Left lung (tissue), 10 donors: Measurements from ENCODE around the gene WDFY2. TPM values are rescaled to one million over a fixed set of nuclear protein-coding genes. Genes with fewer than 3 reads are reported as not detected.

Experiments used
- ATAC-seq: fragments of 200-7000 bp; cut with Tn5 transposase; one replicate; pipeline ENCODE4 v1.9.1; 2020; ENCODE audit warnings: moderate library complexity
- DNase-seq, 4 donors: peaks; one replicate each; pipeline ENCODE4 v3.0.0-alpha.2; 2013 to 2020
- H3K27ac ChIP-seq, 2 donors: fragments of 200-600 bp; sonication (generic) in 1 of 2; one replicate each; pipeline versions ENCODE4 v1.5.0 to v1.8.0; 2020 to 2021
- H3K27me3 ChIP-seq, 2 donors: fragments of 200-600 bp; sonication (generic) in 1 of 2; one replicate each; pipeline versions ENCODE4 v1.5.0 to v1.8.0; 2020 to 2021
- H3K36me3 ChIP-seq, 2 donors: fragments of 200-600 bp; sonication (generic) in 1 of 2; one replicate each; pipeline versions ENCODE4 v1.5.0 to v1.8.0; 2020 to 2021
- H3K4me1 ChIP-seq, 2 donors: fragments of 200-600 bp; one replicate each; pipeline ENCODE4 v1.8.0; 2021
- H3K4me3 ChIP-seq, 2 donors: fragments of 200-600 bp; sonication (generic) in 1 of 2; one replicate each; pipeline versions ENCODE4 v1.5.0 to v1.8.0; 2020 to 2021; ENCODE audit warnings: mild to moderate bottlenecking in 1 of 2
- H3K9me3 ChIP-seq, 2 donors: fragments of 200-600 bp; sonication (generic) in 1 of 2; one replicate each; pipeline versions ENCODE4 v1.5.0 to v1.8.0; 2020 to 2021
- CTCF ChIP-seq, 2 donors: fragments of 200-600 bp; sonication (generic) in 1 of 2; IDR thresholded peaks; one replicate each; pipeline versions ENCODE4 v1.5.0 to v1.8.0; 2021; ENCODE audit warnings: antibody characterized with exemption in 2 of 2
- intact Hi-C, 2 donors: fragments of 100-400 bp; cut with DNase I; formaldehyde crosslinking; loops; one replicate each; pipeline versions ENCODE4 v1.11.2 to v1.14.2; 2022
- polyA plus RNA-seq, 6 donors: library from polyadenylated mRNA; unstranded; fragments of 120-200 nt; gene quantifications; one replicate each; pipeline ENCODE4 v1.2.1, GENCODE V29; 2013; ENCODE audit not compliant: insufficient read length in 6 of 6
- total RNA-seq, 2 donors: library from RNA; stranded (reverse); fragmentation: NEBNext Ultra II Directional; extraction: Animal tissue kit (Norgen Biotek cat#: 25700); gene quantifications; one replicate each; pipeline ENCODE4 v1.2.1, GENCODE V29; 2021
- donor health status: DM: no; HTN: yes; CAD: no.
- donor health status: DM: no; HTN: no; CAD: no.

The WDFY2 gene
- total and polyA plus RNA-seq, 8 donors: 9.7 to 33.3 (median 22.1) TPM

GRCh38 chr13:51805925-51806324 lies 221.7 kb downstream of the WDFY2 start:
- intact Hi-C loops: no loop called here
- Histone ChIP-seq H3K4me1 (peaks cover 17 to 40% of the 10 kb centered on the region in 2 donors), H3K36me3 (no peaks in the 10 kb centered on the region), H3K27me3 (no peaks in the 10 kb centered on the region), H3K27ac (no peak overlapping the region), H3K9me3 (no peaks in the 10 kb centered on the region), H3K4me3 (no peak overlapping the region)
- ATAC-seq: no peak
- TF ChIP-seq CTCF (IDR thresholded peaks at IDR 0.05): no peak
- no peak for DNase-seq

GRCh38 chr13:51806566-51806965 lies 222.3 kb downstream of the WDFY2 start:
- intact Hi-C loops: no loop called here
- DNase-seq: no peak
- no peak for TF ChIP-seq CTCF (IDR thresholded peaks at IDR 0.05)

GRCh38 chr13:51807041-51807440 lies 222.8 kb downstream of the WDFY2 start:
- peaks cover 17 to 39% of the 10 kb centered on the region in 2 donors for H3K4me1 ChIP-seq
- H3K27ac ChIP-seq: no peak overlapping the region
- ATAC-seq: no peak
- H3K36me3 ChIP-seq: no peaks in the 10 kb centered on the region
- H3K27me3 ChIP-seq: no peaks in the 10 kb centered on the region
- no peak overlapping the region for H3K4me3 ChIP-seq
- no peak for TF ChIP-seq CTCF (IDR thresholded peaks at IDR 0.05)
- no peak for DNase-seq
- H3K9me3 ChIP-seq: no peaks in the 10 kb centered on the region
- intact Hi-C loops: no loop called here

More at GRCh38 chr13:51806566-51806965, 222.3 kb downstream of the WDFY2 start:
- Histone ChIP-seq H3K4me3 (no peak overlapping the region), H3K4me1 (peaks cover 17 to 38% of the 10 kb centered on the region in 2 donors), H3K27ac (no peak overlapping the region), H3K27me3 (no peaks in the 10 kb centered on the region), H3K36me3 (no peaks in the 10 kb centered on the region), H3K9me3 (no peaks in the 10 kb centered on the region)
- no peak for ATAC-seq

GRCh38 chr13:51808811-51809210 lies 224.5 kb downstream of the WDFY2 start:
- no peak for TF ChIP-seq CTCF (IDR thresholded peaks at IDR 0.05)
- Histone ChIP-seq H3K27me3 (no peaks in the 10 kb centered on the region), H3K4me1 (peaks cover 5 to 27% of the 10 kb centered on the region in 2 donors), H3K9me3 (no peaks in the 10 kb centered on the region), H3K36me3 (no peaks in the 10 kb centered on the region), H3K27ac (no peak overlapping the region), H3K4me3 (no peak overlapping the region)
- intact Hi-C loops: no loop called here
- DNase-seq: no peak
- ATAC-seq: no peak

GRCh38 chr13:51811046-51811445 lies 226.8 kb downstream of the WDFY2 start:
- H3K4me1 ChIP-seq: peaks cover 5 to 23% of the 10 kb centered on the region in 2 donors
- H3K27ac ChIP-seq: no peak overlapping the region
- no peak for ATAC-seq
- H3K4me3 ChIP-seq: no peak overlapping the region
- intact Hi-C loops: loop anchor here in 1 of 2 donors (10.0 kb wide), 1 partner anchor 314 kb away; the partner anchor contains the start of gene NEK5
- TF ChIP-seq CTCF (IDR thresholded peaks at IDR 0.05): no peak
- no peak for DNase-seq
- no peaks in the 10 kb centered on the region for H3K27me3 ChIP-seq
- no peaks in the 10 kb centered on the region for H3K9me3 ChIP-seq
- H3K36me3 ChIP-seq: no peaks in the 10 kb centered on the region
